Neural cell (in vitro differentiated cells): ENCODE data around the gene PRKCE.

Source experiments
- RAD21 ChIP-seq: fragments of 450-650 bp; conservative IDR thresholded peaks from 2 replicates; pipeline ENCODE4 v1.6.1; 2014; ENCODE audit warnings: antibody characterized with exemption, mild to moderate bottlenecking, moderate library complexity
- SMC3 ChIP-seq: fragments of 450-650 bp; conservative IDR thresholded peaks from 2 replicates; pipeline ENCODE4 v1.6.1; 2014; ENCODE audit warnings: antibody characterized with exemption, mild to moderate bottlenecking, moderate library complexity; ENCODE audit not compliant: poor library complexity

DNA sequence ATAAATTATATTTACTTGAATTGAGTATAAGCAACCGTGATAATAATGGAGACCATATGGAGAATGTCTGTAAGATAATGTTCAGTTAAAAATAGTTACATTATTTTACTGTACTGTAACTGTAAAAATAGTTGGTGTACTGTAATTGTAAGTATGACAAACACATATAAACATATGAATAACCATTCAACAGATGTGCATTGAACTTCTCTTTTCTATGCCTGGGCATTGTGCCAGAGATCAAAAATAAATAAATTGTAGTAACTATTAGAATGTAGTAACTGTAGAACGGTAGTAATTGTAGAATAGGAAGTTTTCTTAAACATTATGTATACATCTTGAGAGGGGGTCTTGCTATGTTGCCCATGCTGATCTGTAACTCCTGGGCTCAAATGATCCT lies 358.3 kb downstream of the PRKCE start:
- TF ChIP-seq SMC3 (no peak), RAD21 (no peak)
